ENCODE data around the gene AFG1L.

The AFG1L gene

GRCh38 chr6:108546079-108547049, 251.5 kb downstream of the AFG1L start:
- Histone ChIP-seq H3K4me1 (ENCODE audit: insufficient read depth, low read length, severe bottlenecking) (peaks cover 14% of the 10 kb centered on the region), H3K27me3 (ENCODE audit: insufficient read depth, low read length) (no peaks in the 10 kb centered on the region), H3K4me2 (ENCODE audit: low read length) (no peak overlapping the region), H4K20me1 (ENCODE audit: insufficient read depth, low read length) (no peaks in the 10 kb centered on the region), H3K79me2 (ENCODE audit: insufficient read depth, low read length) (no peaks in the 10 kb centered on the region), H2AFZ (ENCODE audit: low read length) (no peak overlapping the region), H3K9me2 (ENCODE audit: low read depth, low read length) (no peaks in the 10 kb centered on the region), H3K9ac (ENCODE audit: low read length) (no peak overlapping the region), H3K27ac (ENCODE audit: low read depth, low read length, poor library complexity, severe bottlenecking) (no peak overlapping the region), H3F3A (ENCODE audit: insufficient read depth, low read length) (no peaks in the 10 kb centered on the region), H3K36me3 (ENCODE audit: insufficient read depth, low read length) (no peaks in the 10 kb centered on the region), H3K9me3 (ENCODE audit: low read length) (no peaks in the 10 kb centered on the region), H3K4me3 (ENCODE audit: low read depth, low read length, poor library complexity, severe bottlenecking) (no peak overlapping the region)
- TF ChIP-seq EZH2 (IDR thresholded peaks at IDR 0.05; ENCODE audit: borderline replicate concordance, low read length), result no peak
- TF ChIP-seq, protein P1, sequence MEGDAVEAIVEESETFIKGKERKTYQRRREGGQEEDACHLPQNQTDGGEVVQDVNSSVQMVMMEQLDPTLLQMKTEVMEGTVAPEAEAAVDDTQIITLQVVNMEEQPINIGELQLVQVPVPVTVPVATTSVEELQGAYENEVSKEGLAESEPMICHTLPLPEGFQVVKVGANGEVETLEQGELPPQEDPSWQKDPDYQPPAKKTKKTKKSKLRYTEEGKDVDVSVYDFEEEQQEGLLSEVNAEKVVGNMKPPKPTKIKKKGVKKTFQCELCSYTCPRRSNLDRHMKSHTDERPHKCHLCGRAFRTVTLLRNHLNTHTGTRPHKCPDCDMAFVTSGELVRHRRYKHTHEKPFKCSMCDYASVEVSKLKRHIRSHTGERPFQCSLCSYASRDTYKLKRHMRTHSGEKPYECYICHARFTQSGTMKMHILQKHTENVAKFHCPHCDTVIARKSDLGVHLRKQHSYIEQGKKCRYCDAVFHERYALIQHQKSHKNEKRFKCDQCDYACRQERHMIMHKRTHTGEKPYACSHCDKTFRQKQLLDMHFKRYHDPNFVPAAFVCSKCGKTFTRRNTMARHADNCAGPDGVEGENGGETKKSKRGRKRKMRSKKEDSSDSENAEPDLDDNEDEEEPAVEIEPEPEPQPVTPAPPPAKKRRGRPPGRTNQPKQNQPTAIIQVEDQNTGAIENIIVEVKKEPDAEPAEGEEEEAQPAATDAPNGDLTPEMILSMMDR (IDR thresholded peaks at IDR 0.05; ENCODE audit: low read length), result no peak

GRCh38 chr6:108549241-108549640, 254.4 kb downstream of the AFG1L start:
- no peaks in the 10 kb centered on the region for H3K4me1 ChIP-seq (ENCODE audit: insufficient read depth, low read length, severe bottlenecking)
- no peak overlapping the region for H3K4me2 ChIP-seq (ENCODE audit: low read length)
- no peaks in the 10 kb centered on the region for H3F3A ChIP-seq (ENCODE audit: insufficient read depth, low read length)
- no peaks in the 10 kb centered on the region for H3K9me3 ChIP-seq (ENCODE audit: low read length)
- H3K9me2 ChIP-seq (ENCODE audit: low read depth, low read length), result no peaks in the 10 kb centered on the region
- H3K4me3 ChIP-seq (ENCODE audit: low read depth, low read length, poor library complexity, severe bottlenecking), result no peak overlapping the region
- H3K27ac ChIP-seq (ENCODE audit: low read depth, low read length, poor library complexity, severe bottlenecking), result no peak overlapping the region
- H3K9ac ChIP-seq (ENCODE audit: low read length), result no peak overlapping the region
- no peaks in the 10 kb centered on the region for H4K20me1 ChIP-seq (ENCODE audit: insufficient read depth, low read length)
- H3K36me3 ChIP-seq (ENCODE audit: insufficient read depth, low read length), result no peaks in the 10 kb centered on the region
- no peaks in the 10 kb centered on the region for H3K27me3 ChIP-seq (ENCODE audit: insufficient read depth, low read length)
- H2AFZ ChIP-seq (ENCODE audit: low read length), result no peak overlapping the region
- TF ChIP-seq, protein P1 (IDR thresholded peaks at IDR 0.05; ENCODE audit: low read length), result no peak
- no peaks in the 10 kb centered on the region for H3K79me2 ChIP-seq (ENCODE audit: insufficient read depth, low read length)

- Histone ChIP-seq H3K4me2 (ENCODE audit: low read length) (no peak overlapping the region), H3K27ac (ENCODE audit: low read depth, low read length, poor library complexity, severe bottlenecking) (no peak overlapping the region), H2AFZ (ENCODE audit: low read length) (no peak overlapping the region), H4K20me1 (ENCODE audit: insufficient read depth, low read length) (no peaks in the 10 kb centered on the region), H3F3A (ENCODE audit: insufficient read depth, low read length) (no peaks in the 10 kb centered on the region), H3K9me2 (ENCODE audit: low read depth, low read length) (no peaks in the 10 kb centered on the region), H3K4me1 (ENCODE audit: insufficient read depth, low read length, severe bottlenecking) (no peaks in the 10 kb centered on the region), H3K4me3 (ENCODE audit: low read depth, low read length, poor library complexity, severe bottlenecking) (no peak overlapping the region), H3K27me3 (ENCODE audit: insufficient read depth, low read length) (no peaks in the 10 kb centered on the region), H3K9ac (ENCODE audit: low read length) (no peak overlapping the region), H3K36me3 (ENCODE audit: insufficient read depth, low read length) (no peaks in the 10 kb centered on the region), H3K9me3 (ENCODE audit: low read length) (no peaks in the 10 kb centered on the region), H3K79me2 (ENCODE audit: insufficient read depth, low read length) (no peaks in the 10 kb centered on the region)
- TF ChIP-seq, protein P1 (IDR thresholded peaks at IDR 0.05; ENCODE audit: low read length), result no peak
- no peak for TF ChIP-seq EZH2 (IDR thresholded peaks at IDR 0.05; ENCODE audit: borderline replicate concordance, low read length)
Observed at GRCh38 chr6:108549741-108550140, 254.9 kb downstream of the AFG1L start.

All from OCI-LY1 (cell line).